B cell (primary cell): ENCODE measurements around the gene BMP7.

Source experiments
- EZH2 ChIP-seq: IDR thresholded peaks from 2 replicates; pipeline ENCODE4 v1.6.1; 2012; ENCODE audit warnings: borderline replicate concordance, low read depth, mild to moderate bottlenecking, moderate library complexity, low read length; ENCODE audit not compliant: insufficient read depth, poor library complexity, severe bottlenecking
- TF ChIP-seq, protein P1 (sequence below): fragments of 200-600 bp; IDR thresholded peaks from one replicate; pipeline ENCODE4 v1.8.0; 2022; ENCODE audit warnings: antibody characterized with exemption, mild to moderate bottlenecking

GRCh38 chr20:57179265-57179664, 87.2 kb downstream of the BMP7 start:
- TF ChIP-seq EZH2 = no peak
- TF ChIP-seq, protein P1, sequence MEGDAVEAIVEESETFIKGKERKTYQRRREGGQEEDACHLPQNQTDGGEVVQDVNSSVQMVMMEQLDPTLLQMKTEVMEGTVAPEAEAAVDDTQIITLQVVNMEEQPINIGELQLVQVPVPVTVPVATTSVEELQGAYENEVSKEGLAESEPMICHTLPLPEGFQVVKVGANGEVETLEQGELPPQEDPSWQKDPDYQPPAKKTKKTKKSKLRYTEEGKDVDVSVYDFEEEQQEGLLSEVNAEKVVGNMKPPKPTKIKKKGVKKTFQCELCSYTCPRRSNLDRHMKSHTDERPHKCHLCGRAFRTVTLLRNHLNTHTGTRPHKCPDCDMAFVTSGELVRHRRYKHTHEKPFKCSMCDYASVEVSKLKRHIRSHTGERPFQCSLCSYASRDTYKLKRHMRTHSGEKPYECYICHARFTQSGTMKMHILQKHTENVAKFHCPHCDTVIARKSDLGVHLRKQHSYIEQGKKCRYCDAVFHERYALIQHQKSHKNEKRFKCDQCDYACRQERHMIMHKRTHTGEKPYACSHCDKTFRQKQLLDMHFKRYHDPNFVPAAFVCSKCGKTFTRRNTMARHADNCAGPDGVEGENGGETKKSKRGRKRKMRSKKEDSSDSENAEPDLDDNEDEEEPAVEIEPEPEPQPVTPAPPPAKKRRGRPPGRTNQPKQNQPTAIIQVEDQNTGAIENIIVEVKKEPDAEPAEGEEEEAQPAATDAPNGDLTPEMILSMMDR = no peak
